GM10266 (cell line): ENCODE measurements around the gene OLFM1.

ENCODE experiments used
- DNase-seq: peaks from one replicate; pipeline ENCODE4 v3.0.0; 2012; ENCODE audit errors: extremely low spot score
- TF ChIP-seq, protein P1 (sequence below): IDR thresholded peaks from 2 replicates; pipeline ENCODE4 v1.5.1; 2012; ENCODE audit warnings: mild to moderate bottlenecking, low read depth; ENCODE audit not compliant: control insufficient read depth, insufficient read depth; ENCODE audit errors: missing control alignments

Gene OLFM1

DNA sequence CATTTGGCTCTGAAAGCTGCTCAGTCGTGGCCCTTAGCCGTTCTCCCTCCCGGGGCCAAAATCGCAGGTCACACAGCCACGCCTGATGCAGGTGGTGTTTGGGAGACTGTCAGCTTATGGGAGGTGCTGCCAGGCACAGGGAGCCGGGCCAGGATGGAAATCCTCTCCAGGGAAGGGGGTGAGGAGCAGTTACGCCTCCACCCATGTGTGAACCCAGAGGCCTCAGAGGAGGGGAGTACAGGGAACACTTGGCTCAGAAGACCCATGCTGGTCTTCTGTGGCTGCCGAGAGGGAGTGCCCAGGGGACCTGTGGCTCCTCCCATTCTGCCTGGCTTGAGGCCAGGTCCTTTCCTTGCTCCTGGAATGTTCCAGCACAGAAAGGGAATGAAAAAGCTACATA is 3.6 kb upstream of the OLFM1 start:
- DNase-seq = no peak
- TF ChIP-seq, protein P1, sequence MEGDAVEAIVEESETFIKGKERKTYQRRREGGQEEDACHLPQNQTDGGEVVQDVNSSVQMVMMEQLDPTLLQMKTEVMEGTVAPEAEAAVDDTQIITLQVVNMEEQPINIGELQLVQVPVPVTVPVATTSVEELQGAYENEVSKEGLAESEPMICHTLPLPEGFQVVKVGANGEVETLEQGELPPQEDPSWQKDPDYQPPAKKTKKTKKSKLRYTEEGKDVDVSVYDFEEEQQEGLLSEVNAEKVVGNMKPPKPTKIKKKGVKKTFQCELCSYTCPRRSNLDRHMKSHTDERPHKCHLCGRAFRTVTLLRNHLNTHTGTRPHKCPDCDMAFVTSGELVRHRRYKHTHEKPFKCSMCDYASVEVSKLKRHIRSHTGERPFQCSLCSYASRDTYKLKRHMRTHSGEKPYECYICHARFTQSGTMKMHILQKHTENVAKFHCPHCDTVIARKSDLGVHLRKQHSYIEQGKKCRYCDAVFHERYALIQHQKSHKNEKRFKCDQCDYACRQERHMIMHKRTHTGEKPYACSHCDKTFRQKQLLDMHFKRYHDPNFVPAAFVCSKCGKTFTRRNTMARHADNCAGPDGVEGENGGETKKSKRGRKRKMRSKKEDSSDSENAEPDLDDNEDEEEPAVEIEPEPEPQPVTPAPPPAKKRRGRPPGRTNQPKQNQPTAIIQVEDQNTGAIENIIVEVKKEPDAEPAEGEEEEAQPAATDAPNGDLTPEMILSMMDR = no peak

GRCh38 chr9:135084262-135084661 is 3.2 kb upstream of the OLFM1 start:
- no peak for DNase-seq
- TF ChIP-seq, protein P1 = no peak

- TF ChIP-seq, protein P1 = no peak
- DNase-seq = no peak
Observed at GRCh38 chr9:135084881-135085760, 2.3 kb upstream of the OLFM1 start.

GRCh38 chr9:135085830-135086546 is 1.5 kb upstream of the OLFM1 start:
- peak; percentile 74 for DNase-seq
- TF ChIP-seq, protein P1 = peak; percentile 73

GRCh38 chr9:135086597-135087488 is 625 bp upstream of the OLFM1 start:
- TF ChIP-seq, protein P1 = no peak
- no peak for DNase-seq

GRCh38 chr9:135087899-135088347 is 455 bp downstream of the OLFM1 start:
- DNase-seq = no peak

More at GRCh38 chr9:135087899-135088347, 455 bp downstream of the OLFM1 start:
- TF ChIP-seq, protein P1 = no peak
